HepG2 (cell line): ENCODE measurements around the gene PDE6C. TPM values are rescaled to one million over a fixed set of nuclear protein-coding genes. Genes with fewer than 3 reads are reported as not detected.

Source experiments
- ATAC-seq: fragments of 200-7000 bp; cut with Tn5 transposase; 3 replicates; pipeline ENCODE4 v1.9.1; 2020; ENCODE audit warnings: mild to moderate bottlenecking, moderate library complexity
- BruUV-seq: library from RNA; stranded (reverse); fragments of 400-500 nt; replicated peaks from 2 replicates; lab custom pipeline; 2021; lab: Mats Ljungman, UMichigan
- CTCF ChIA-PET: fragments of 300-600 bp; formaldehyde crosslinking; extraction: SDS; loops from one replicate; lab custom pipeline; 2021; ENCODE audit warnings: low total read pairs, inconsistent platforms, low intra/inter-chr PET ratio; lab: Yijun Ruan, JAX
- POLR2A ChIA-PET: fragments of 350-600 bp; sonication (Branson Sonifier 250); formaldehyde crosslinking; loops from one replicate; lab custom pipeline; 2020; ENCODE audit warnings: antibody characterized with exemption, inconsistent platforms; lab: Yijun Ruan, JAX
- DNase-seq: peaks from one replicate; pipeline ENCODE4 v3.0.0-alpha.2; 2015; ENCODE audit warnings: low spot score
- FAIRE-seq: peaks from 3 replicates; lab custom pipeline; 2011; peaks lifted over from hg19 to GRCh38; lab: Jason Lieb, UNC
- H2AFZ ChIP-seq: one replicate; pipeline ENCODE4 v1.6.1; 2011; ENCODE audit warnings: low read length, inconsistent platforms
- H3K27ac ChIP-seq: fragments of 300-600 bp; 3 replicates; pipeline ENCODE4 v1.8.0; 2011; ENCODE audit warnings: mixed run types, mild to moderate bottlenecking, mixed read lengths, low read length, inconsistent platforms; ENCODE audit not compliant: insufficient read depth; ENCODE audit errors: extremely low read length
- H3K27me3 ChIP-seq, 2 experiments: fragments of 200-600 bp in 1 of 2; 2 replicates in 1 of 2; 3 replicates in 1 of 2; pipeline versions ENCODE4 v1.6.0 to v1.8.0; 2011; ENCODE audit warnings: low read length in 2 of 2, mild to moderate bottlenecking in 2 of 2, moderate library complexity in 2 of 2, inconsistent platforms in 1 of 2; ENCODE audit not compliant: insufficient read depth in 2 of 2, control insufficient read depth in 1 of 2
- H3K36me3 ChIP-seq, 2 experiments: fragments of 200-600 bp in 1 of 2; replicated peaks in 1 of 2; 2 replicates in 1 of 2; 3 replicates in 1 of 2; pipeline versions ENCODE4 v1.5.1 to v1.8.0; 2011; ENCODE audit warnings: low read length in 2 of 2, inconsistent platforms in 1 of 2; ENCODE audit not compliant: insufficient read depth in 2 of 2, control insufficient read depth in 1 of 2
- H3K4me1 ChIP-seq: 2 replicates; pipeline ENCODE4 v1.5.1; 2012; ENCODE audit warnings: low read length, inconsistent platforms; ENCODE audit not compliant: insufficient read depth
- H3K4me2 ChIP-seq: 2 replicates; pipeline ENCODE4 v1.6.0; 2011; ENCODE audit warnings: low read depth, low read length, inconsistent platforms
- H3K4me3 ChIP-seq, 3 experiments: fragments of 200-600 bp in 1 of 3; sonication (generic), shearing (Covaris generic) in 1 of 3; replicated peaks in 1 of 3; 2 replicates each; pipeline ENCODE4 v1.5.1; 2011 to 2016; ENCODE audit warnings: low read length in 3 of 3, inconsistent platforms in 2 of 3, low read depth in 2 of 3, mild to moderate bottlenecking in 2 of 3, control low read depth in 1 of 3, mixed read lengths in 1 of 3; ENCODE audit not compliant: insufficient read depth in 1 of 3
- H3K79me2 ChIP-seq: one replicate; pipeline ENCODE4 v1.6.1; 2011; ENCODE audit warnings: low read length, inconsistent platforms; ENCODE audit not compliant: insufficient read depth
- H3K9ac ChIP-seq: 2 replicates; pipeline ENCODE4 v1.6.0; 2011; ENCODE audit warnings: mild to moderate bottlenecking, low read depth, low read length, inconsistent platforms; ENCODE audit not compliant: insufficient read depth
- H3K9me3 ChIP-seq: 2 replicates; pipeline ENCODE4 v1.5.1; 2012; ENCODE audit warnings: mild to moderate bottlenecking, low read length
- H4K20me1 ChIP-seq: 2 replicates; pipeline ENCODE4 v1.6.0; 2011; ENCODE audit warnings: inconsistent platforms, mild to moderate bottlenecking, low read length, moderate library complexity; ENCODE audit not compliant: insufficient read depth
- AGO1 ChIP-seq: fragments of 200-400 bp; formaldehyde crosslinking; IDR thresholded peaks from 2 replicates; pipeline ENCODE4 v1.6.1; 2017; ENCODE audit warnings: mild to moderate bottlenecking, low read depth, low read length, moderate library complexity; ENCODE audit not compliant: poor library complexity, severe bottlenecking
- BHLHE40 ChIP-seq: IDR thresholded peaks from 2 replicates; pipeline ENCODE4 v1.6.1; 2011; ENCODE audit warnings: low read length, improper control_type of control experiment
- ELK4 ChIP-seq: sonication (generic); formaldehyde crosslinking; IDR thresholded peaks from 2 replicates; pipeline ENCODE4 v1.9.0; 2021; ENCODE audit warnings: missing genetic modification reagents, borderline replicate concordance
- GZF1 ChIP-seq: sonication (generic); formaldehyde crosslinking; IDR thresholded peaks from 2 replicates; pipeline ENCODE4 v1.5.1; 2020; ENCODE audit warnings: mild to moderate bottlenecking, missing genetic modification reagents
- MED8 ChIP-seq: sonication (generic); formaldehyde crosslinking; IDR thresholded peaks from 2 replicates; pipeline ENCODE4 v1.8.1; 2023; ENCODE audit warnings: mild to moderate bottlenecking, missing genetic modification reagents; ENCODE audit not compliant: insufficient replicate concordance
- MXI1 ChIP-seq: IDR thresholded peaks from 3 replicates; pipeline ENCODE4 v1.6.1; 2012; ENCODE audit warnings: low read depth, low read length, inconsistent platforms, borderline replicate concordance
- NFYC ChIP-seq: IDR thresholded peaks from 2 replicates; pipeline ENCODE4 v1.6.1; 2016; ENCODE audit warnings: missing genetic modification reagents, missing compliant biosample characterization
- PITX1 ChIP-seq: sonication (generic); formaldehyde crosslinking; IDR thresholded peaks from 2 replicates; pipeline ENCODE4 v1.5.1; 2020; ENCODE audit warnings: mild to moderate bottlenecking, missing genetic modification reagents
- POLR2AphosphoS5 ChIP-seq: IDR thresholded peaks from 2 replicates; pipeline ENCODE4 v1.6.1; 2012; ENCODE audit warnings: low read depth, low read length
- REST ChIP-seq, 2 experiments: IDR thresholded peaks; 2 replicates each; pipeline ENCODE4 v1.6.1; 2011 to 2012; ENCODE audit warnings: low read length in 2 of 2, borderline replicate concordance in 1 of 2, low read depth in 1 of 2, mild to moderate bottlenecking in 1 of 2, moderate library complexity in 1 of 2
- SNAPC5 ChIP-seq: sonication (generic); formaldehyde crosslinking; IDR thresholded peaks from 2 replicates; pipeline ENCODE4 v1.8.1; 2023; ENCODE audit warnings: mild to moderate bottlenecking, missing genetic modification reagents, borderline replicate concordance
- TERF1 ChIP-seq: sonication (generic); formaldehyde crosslinking; IDR thresholded peaks from 2 replicates; pipeline ENCODE4 v1.8.0; 2022; ENCODE audit warnings: mild to moderate bottlenecking, missing genetic modification reagents, moderate library complexity
- ZGPAT ChIP-seq: IDR thresholded peaks from 2 replicates; pipeline ENCODE4 v1.6.1; 2016; ENCODE audit warnings: mild to moderate bottlenecking
- ZNF580 ChIP-seq: IDR thresholded peaks from 2 replicates; pipeline ENCODE4 v1.6.1; 2016; ENCODE audit warnings: low read depth, borderline replicate concordance
- WGBS: methylation state at CpG from one replicate; pipeline ENCODE4 v1.1.6; 2017; ENCODE audit warnings: low lambda C conversion rate; 5-methylcytosine and 5-hydroxymethylcytosine counted together
- in situ Hi-C: cut with HindIII; loops from 2 replicates; pipeline ENCODE4 v1.10.0; 2017; ENCODE audit warnings: low pct_unique_long_range_greater_than_20kb; ENCODE audit not compliant: extremely low pct_ligation_motif_present
- intact Hi-C: fragments of 100-400 bp; cut with micrococcal nuclease; formaldehyde crosslinking; loops from one replicate; pipeline ENCODE4 v1.10.0; 2022; ENCODE audit not compliant: unreplicated experiment
- polyA plus RNA-seq, 8 experiments: library from polyadenylated mRNA; depleted of rRNA in 3 of 8; stranded (reverse) in 7 of 8; unstranded in 1 of 8; fragments of >200 nt; fragmentation: Illumina TruSeq in 4 of 8; extraction: Trizol in 4 of 8; gene quantifications; 2 replicates each; pipeline versions ENCODE4 v1.2.1 to v1.2.3, GENCODE V29; 2011 to 2016; ENCODE audit warnings: low read depth in 4 of 8, missing spikeins in 1 of 8, mixed read lengths in 1 of 8; ENCODE audit not compliant: insufficient read depth in 1 of 8
- total RNA-seq, 5 experiments: library from RNA; depleted of rRNA; stranded (reverse); fragments of >200 nt; fragmentation: Illumina TruSeq; extraction: Trizol; gene quantifications; 2 replicates each; pipeline ENCODE4 v1.2.3, GENCODE V29; 2016; ENCODE audit warnings: low read depth in 1 of 5

The PDE6C gene
- total and polyA plus RNA-seq, 2 of the 13 experiments (the other 11 are each of a cell fraction or from before 2014, with no cell fraction given) = 0.64 TPM; not detected in 1

- no TSS peak for BruUV-seq
- no peak for TF ChIP-seq BHLHE40
- no peak for TF ChIP-seq SNAPC5 (CRISPR knock-in tag)
- TF ChIP-seq REST (IDR thresholded peaks at IDR 0.05; ENCODE audit: borderline replicate concordance in 1 of 2, low read depth in 1 of 2, low read length in 2 of 2) = no peak
- no peak for TF ChIP-seq ZGPAT (CRISPR knock-in tag)
- no peak for TF ChIP-seq AGO1
- no peak for TF ChIP-seq PITX1 (CRISPR knock-in tag)
- TF ChIP-seq TERF1 = no peak
- no peak for TF ChIP-seq NFYC (CRISPR knock-in tag)
- no peak for TF ChIP-seq ELK4 (CRISPR knock-in tag)
- TF ChIP-seq MED8 (CRISPR knock-in tag) = no peak
- TF ChIP-seq POLR2AphosphoS5 = no peak
- TF ChIP-seq GZF1 = no peak
- TF ChIP-seq MXI1 = no peak
- no peak for TF ChIP-seq ZNF580 (CRISPR knock-in tag)
These were observed 27.5 kb downstream of the PDE6C start for GRCh38 chr10:93639791-93640190.

More at GRCh38 chr10:93639791-93640190, 27.5 kb downstream of the PDE6C start:
- no peak overlapping the region for H3K4me2 ChIP-seq
- intact Hi-C loops (no loop called here), in situ Hi-C loops (no loop called here)
- DNase-seq (no peak), ATAC-seq (no peak), FAIRE-seq (no peak)
- peaks cover 1 to 12% of the 10 kb centered on the region in 2 experiments; a peak in 3 of 5 replicates for H3K27me3 ChIP-seq
- H3K27ac ChIP-seq = no peak overlapping the region
- WGBS = 59% methylated on average over 7 of the region's 7 CpGs
- H2AFZ ChIP-seq = no peak overlapping the region
- no peaks in the 10 kb centered on the region for H3K79me2 ChIP-seq
- ChIA-PET CTCF (no interaction called here), POLR2A (no interaction called here)
- H3K36me3 ChIP-seq = no peaks in the 10 kb centered on the region
- peaks cover 9% of the 10 kb centered on the region; the same call in 1 of the 2 replicates for H3K4me1 ChIP-seq
- no peak overlapping the region for H3K9ac ChIP-seq
- no peak overlapping the region for H3K4me3 ChIP-seq
- H4K20me1 ChIP-seq = no peaks in the 10 kb centered on the region
- H3K9me3 ChIP-seq = no peaks in the 10 kb centered on the region
